ENCODE measurements around the gene CACNA1I. TPM values are rescaled to one million over a fixed set of nuclear protein-coding genes. Genes with fewer than 3 reads are reported as not detected.

Gene CACNA1I
- total RNA-seq, 1 experiment from 2014 or later: 2.1 TPM

- TF ChIP-seq SOX15 (CRISPR knock-in tag; IDR thresholded peaks at IDR 0.05) (no peak), ZBTB21 (CRISPR knock-in tag; IDR thresholded peaks at IDR 0.05; ENCODE audit: borderline replicate concordance) (no peak), KAT7 (CRISPR knock-in tag; IDR thresholded peaks at IDR 0.05; ENCODE audit: borderline replicate concordance) (no peak), SMAD3 (CRISPR knock-in tag; IDR thresholded peaks at IDR 0.05; ENCODE audit: borderline replicate concordance) (no peak), ETV6 (CRISPR knock-in tag; IDR thresholded peaks at IDR 0.05) (no peak), SP1 (CRISPR knock-in tag; conservative IDR thresholded peaks at IDR 0.05) (no peak)
- ATAC-seq (no peak), DNase-seq (ENCODE audit: low spot score) (no peak)
- Mint-ChIP-seq H3K9me3 (no peaks in the 10 kb centered on the region), H3K4me3 (no peak overlapping the region), H3K27me3 (ENCODE audit: low read depth) (no peaks in the 10 kb centered on the region), H3K36me3 (peaks cover 9% of the 10 kb centered on the region; the same call in 1 of the 2 replicates), H3K27ac (no peak overlapping the region), H3K4me1 (0 out of 2 replicates have a peak, but pooled peaks cover 1% of the 10 kb centered on the region)
- ChIA-PET CTCF (interaction anchor here (0.6 to 1.1 kb wide), 2 partner anchors 57 to 120 kb away, joined by 3 to 4 read pairs; no protein-coding TSS in a partner anchor), POLR2A (no interaction called here)
These were observed 109.1 kb downstream of the CACNA1I start for GRCh38 chr22:39679652-39680051.

- TF ChIP-seq ZSCAN18 (CRISPR knock-in tag; IDR thresholded peaks at IDR 0.05) (no peak), MXD4 (CRISPR knock-in tag; IDR thresholded peaks at IDR 0.05; ENCODE audit: borderline replicate concordance) (no peak), ATF6 (CRISPR knock-in tag; IDR thresholded peaks at IDR 0.05) (no peak), CTCF (IDR thresholded peaks at IDR 0.05) (no peak), CREB1 (CRISPR knock-in tag; IDR thresholded peaks at IDR 0.05) (no peak), ZNF219 (CRISPR knock-in tag; IDR thresholded peaks at IDR 0.05; ENCODE audit: borderline replicate concordance) (no peak), ETV6 (CRISPR knock-in tag; IDR thresholded peaks at IDR 0.05) (no peak), SP1 (CRISPR knock-in tag; conservative IDR thresholded peaks at IDR 0.05) (no peak), FOXK1 (CRISPR knock-in tag; IDR thresholded peaks at IDR 0.05) (no peak), ZBTB43 (CRISPR knock-in tag; IDR thresholded peaks at IDR 0.05) (no peak), HMGXB4 (CRISPR knock-in tag; IDR thresholded peaks at IDR 0.05) (no peak)
- Mint-ChIP-seq H3K27me3 (ENCODE audit: low read depth) (no peaks in the 10 kb centered on the region), H3K4me3 (no peak overlapping the region), H3K4me1 (peaks cover 3% of the 10 kb centered on the region; the same call in 1 of the 2 replicates), H3K27ac (no peak overlapping the region), H3K9me3 (no peaks in the 10 kb centered on the region), H3K36me3 (peaks cover 9% of the 10 kb centered on the region; the same call in 1 of the 2 replicates)
- POLR2A ChIA-PET: no interaction called here
- DNase-seq (ENCODE audit: low spot score) (no peak), ATAC-seq (no peak)
- CTCF ChIA-PET: interaction anchor here (1.1 kb wide), 1 partner anchor 121 kb away, joined by 4 read pairs; no protein-coding TSS in a partner anchor
These were observed 109.9 kb downstream of the CACNA1I start for GRCh38 chr22:39680486-39680885.
